GM18511 (cell line): ENCODE data around the gene OCSTAMP.

Experiments
- ATAC-seq: cut with Tn5 transposase; IDR thresholded peaks from one replicate; pipeline ENCODE4 v1.9.1; 2021; ENCODE audit warnings: mild to moderate bottlenecking, moderate library complexity; ENCODE audit not compliant: unreplicated experiment

Gene OCSTAMP

DNA sequence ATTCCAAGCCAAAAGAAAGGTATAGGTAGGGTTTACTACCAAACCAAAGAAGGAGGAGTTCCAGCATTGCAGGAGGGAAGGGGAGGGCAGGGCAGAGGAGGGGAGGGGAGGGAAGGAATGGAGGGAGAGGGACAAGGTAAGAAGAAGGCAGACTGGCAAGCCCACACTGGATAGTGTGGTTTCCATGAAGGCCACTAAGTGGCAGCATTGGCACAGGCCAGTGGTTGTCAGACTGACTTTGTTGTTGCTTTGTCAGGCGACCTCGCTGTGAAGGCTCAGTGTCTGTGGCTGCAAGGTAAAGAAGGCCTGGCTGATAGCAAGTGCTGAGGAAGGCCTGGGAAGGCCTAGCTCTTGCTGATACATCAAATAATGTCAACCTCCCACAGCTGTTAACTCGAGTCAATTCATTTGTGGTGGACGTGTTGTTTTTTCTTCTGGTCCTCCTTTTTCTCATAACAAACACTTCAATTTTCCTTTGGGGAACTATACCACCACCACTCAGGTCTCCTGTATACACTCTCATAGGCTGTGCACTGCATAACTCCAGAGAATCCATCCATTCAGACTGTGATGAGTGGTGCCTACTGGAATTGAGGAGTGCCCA is 29.4 kb downstream of the OCSTAMP start:
- ATAC-seq, result no peak

DNA sequence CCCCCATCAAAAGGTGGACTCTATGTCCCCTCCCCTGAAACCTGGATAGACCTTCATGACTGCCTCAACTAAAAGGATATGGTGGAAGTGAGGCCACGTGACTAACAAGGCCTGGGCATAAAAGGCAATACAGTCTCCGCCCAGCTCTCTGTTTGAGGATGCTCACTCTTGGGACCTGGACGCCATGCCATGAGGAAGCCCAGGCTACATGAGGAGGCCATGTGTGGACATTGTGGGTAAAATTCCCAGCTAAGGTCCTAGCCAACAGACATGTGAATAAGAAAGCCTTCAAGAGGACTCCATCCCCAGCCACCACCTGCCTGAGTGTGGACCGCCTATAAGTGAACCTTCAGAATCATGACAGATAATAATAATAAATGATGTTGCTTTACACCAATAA is 29.9 kb downstream of the OCSTAMP start:
- no peak for ATAC-seq

DNA sequence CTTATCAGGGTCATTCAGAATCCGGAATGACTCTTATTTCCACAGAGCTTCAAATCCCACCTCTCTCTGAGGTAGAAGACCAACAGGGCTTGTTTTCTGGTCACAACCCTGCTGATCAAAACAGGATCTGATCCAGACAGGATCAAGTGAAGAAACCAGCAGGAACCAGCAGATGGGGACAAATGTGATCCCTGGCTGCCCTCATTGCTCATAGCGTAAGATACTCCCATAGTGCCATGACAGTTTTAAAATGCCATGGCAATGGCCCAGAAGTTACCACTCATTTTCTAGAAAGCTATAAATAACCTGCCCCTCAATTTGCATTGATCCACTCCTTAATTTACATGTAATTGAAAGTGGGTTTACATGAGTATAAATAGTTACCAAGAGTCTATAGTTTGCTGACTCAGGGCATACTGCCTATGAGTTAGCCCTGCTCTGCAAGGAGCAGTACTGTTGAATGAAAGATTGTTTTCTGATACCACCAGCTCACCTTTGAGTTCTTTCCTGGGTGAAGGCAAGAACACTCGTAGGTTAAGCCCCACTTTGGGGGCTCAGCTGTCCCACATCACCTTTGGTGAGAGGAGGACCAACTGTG is 30.9 kb downstream of the OCSTAMP start:
- ATAC-seq, result no peak

- ATAC-seq, result peak; percentile 50
Observed at GRCh38 chr20:46512943-46513844, 37.3 kb downstream of the OCSTAMP start, which contains the start of gene ZNF334. Gene ZNF334 (minus strand): TSS chr20:46513559. CDS start chr20:46512102, 1,457 bp downstream.

DNA sequence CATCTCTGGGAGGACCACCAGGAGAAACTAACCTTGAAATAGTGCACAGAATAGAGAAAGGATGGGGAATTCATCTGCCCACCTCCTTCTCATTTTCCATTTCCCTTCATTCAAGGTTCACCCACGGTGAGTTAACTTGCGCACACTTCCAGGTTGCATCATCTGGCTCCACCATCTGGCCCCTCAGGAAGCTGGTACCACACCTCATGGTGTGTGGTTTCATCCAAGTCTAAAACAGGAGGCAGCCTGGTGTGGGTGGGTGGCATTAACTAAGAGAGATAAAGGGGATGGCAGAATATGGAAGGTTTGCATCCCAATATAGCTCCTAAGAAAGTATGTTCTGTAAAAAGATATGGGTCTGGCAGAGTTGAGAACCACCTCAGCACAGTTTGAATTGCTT is 40.9 kb downstream of the OCSTAMP start:
- ATAC-seq, result no peak

DNA sequence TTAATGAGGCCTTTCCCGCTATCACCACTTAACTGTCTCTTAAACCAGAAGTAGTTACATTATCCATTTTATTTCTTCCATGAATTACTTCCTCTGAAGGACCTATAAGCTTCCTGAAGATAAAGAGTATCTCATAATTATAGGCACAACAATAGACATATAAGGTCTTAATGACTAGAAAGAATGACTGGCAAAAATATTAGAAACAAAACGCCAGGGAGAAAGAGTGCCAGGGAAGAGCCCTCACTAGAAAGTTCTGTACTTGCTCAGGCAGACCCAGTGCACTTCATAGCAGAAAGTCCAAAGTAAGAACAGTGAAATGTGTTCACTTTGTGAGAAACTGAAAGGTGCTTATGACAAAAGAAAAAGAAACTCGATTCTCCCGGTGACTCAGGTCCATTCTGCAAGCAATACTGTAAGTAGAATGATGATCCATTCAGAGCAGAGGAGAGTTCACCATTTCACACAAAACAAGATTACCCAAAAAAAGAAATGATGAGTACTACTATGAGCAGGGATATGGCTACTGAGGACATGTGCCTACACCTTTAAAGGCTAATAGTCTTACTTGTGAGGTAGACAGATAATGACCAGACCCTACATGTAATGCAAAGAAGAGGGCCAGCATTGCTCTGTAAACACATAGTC is 42.6 kb downstream of the OCSTAMP start:
- ATAC-seq, result no peak

GRCh38 chr20:46505506-46505905 is 44.9 kb downstream of the OCSTAMP start:
- no peak for ATAC-seq

- ATAC-seq, result no peak
Observed at GRCh38 chr20:46501961-46502360, 48.5 kb downstream of the OCSTAMP start.

DNA sequence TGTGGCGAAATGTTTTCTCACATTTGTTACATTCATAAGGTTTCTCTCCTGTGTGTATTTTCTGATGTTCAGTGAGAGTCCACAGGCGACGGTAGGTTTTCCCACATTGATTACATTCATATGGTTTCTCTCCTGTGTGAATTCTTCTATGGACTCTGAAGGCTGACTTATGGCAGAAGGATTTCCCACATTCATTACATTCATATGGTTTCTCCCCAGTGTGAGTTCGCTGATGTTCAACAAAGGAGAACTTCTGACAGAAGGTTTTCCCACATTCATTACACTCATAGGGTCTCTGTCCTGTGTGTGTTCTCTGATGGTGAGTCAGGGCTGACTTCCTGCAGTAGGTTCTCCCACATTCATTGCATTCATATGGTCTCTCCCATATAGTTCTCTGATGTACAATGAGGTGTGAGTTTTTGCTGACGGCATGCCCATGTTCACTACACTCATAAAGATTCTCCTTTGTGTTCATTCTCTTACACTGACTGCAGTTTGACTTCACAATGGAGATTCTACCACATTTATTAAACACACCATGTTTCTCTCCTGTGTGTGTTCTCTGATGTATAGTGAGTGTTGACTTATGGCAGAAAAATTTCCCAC is 49.0 kb downstream of the OCSTAMP start:
- ATAC-seq, result no peak

DNA sequence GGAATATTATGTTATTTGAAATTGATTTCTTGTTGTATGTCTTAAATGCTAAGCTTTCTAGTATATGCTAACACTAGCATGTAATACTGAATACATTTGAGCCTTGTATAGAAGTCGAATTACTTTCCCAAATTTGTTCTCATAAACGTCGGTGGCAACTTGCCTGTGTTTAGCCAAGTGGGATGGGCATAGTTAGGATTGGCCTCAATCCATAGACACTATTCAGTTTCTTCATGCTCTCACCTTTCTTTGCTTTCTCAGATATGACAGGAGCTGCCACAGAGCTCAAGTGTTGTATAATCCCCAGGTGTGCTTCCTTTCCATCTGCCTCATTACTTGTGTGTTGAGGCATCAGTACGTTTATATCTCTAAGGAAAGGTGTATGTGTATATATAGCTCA is 56.4 kb downstream of the OCSTAMP start:
- ATAC-seq, result no peak

GRCh38 chr20:46491354-46491753 is 59.1 kb downstream of the OCSTAMP start:
- no peak for ATAC-seq
